Spleen (tissue), 7 donors: ENCODE results near the gene TROAP.

ENCODE experiments used
- CTCF ChIP-seq, 11 experiments: fragments of 200-600 bp in 7 of 11; fragments of 450-650 bp in 4 of 11; sonication (generic) in 4 of 11; IDR thresholded peaks in 8 of 11; conservative IDR thresholded peaks in 3 of 11; 1 replicate in 7 of 11; 2 replicates in 4 of 11; pipeline versions ENCODE4 v1.4.0 to v1.8.0; 2016 to 2021; ENCODE audit warnings: antibody characterized with exemption in 11 of 11, inconsistent platforms in 4 of 11, mild to moderate bottlenecking in 1 of 11
- POLR2A ChIP-seq, 3 donors: fragments of 450-650 bp; IDR thresholded peaks; one replicate each; pipeline ENCODE4 v1.5.1; 2017; ENCODE audit warnings: antibody characterized with exemption in 3 of 3, mild to moderate bottlenecking in 1 of 3
- POLR2AphosphoS5 ChIP-seq, 3 donors: sonication (generic); formaldehyde crosslinking; IDR thresholded peaks; one replicate each; pipeline ENCODE4 v1.5.1; 2017; ENCODE audit warnings: antibody characterized with exemption in 3 of 3
- donor health status: DM: no; HTN: no; CAD: no; lungs with moderate emphysema.
- donor health status: DM: no; HTN: no; CAD: no.
- donor health status: DM: no; HTN: no; CAD: no.

- no peak for TF ChIP-seq CTCF (IDR thresholded peaks at IDR 0.05 in 8 of 11, conservative IDR thresholded peaks at IDR 0.05 in 3 of 11)
- no peak for TF ChIP-seq POLR2A (IDR thresholded peaks at IDR 0.05)
- TF ChIP-seq POLR2AphosphoS5 (IDR thresholded peaks at IDR 0.05), result no peak
Observed at GRCh38 chr12:49294086-49294803, 28.8 kb upstream of the TROAP start.
